ENCODE data around the gene MOB2.

MOB2 gene

GRCh38 chr11:1470681-1471611 lies 15.6 kb downstream of the MOB2 start:
- no peak for DNase-seq

- no peak for DNase-seq
These were observed 16.5 kb downstream of the MOB2 start for GRCh38 chr11:1469911-1470680.

- DNase-seq, result no peak
These were observed 17.2 kb downstream of the MOB2 start for GRCh38 chr11:1469287-1469910.

GRCh38 chr11:1468473-1469066 lies 18.0 kb downstream of the MOB2 start:
- DNase-seq, result no peak

DNA sequence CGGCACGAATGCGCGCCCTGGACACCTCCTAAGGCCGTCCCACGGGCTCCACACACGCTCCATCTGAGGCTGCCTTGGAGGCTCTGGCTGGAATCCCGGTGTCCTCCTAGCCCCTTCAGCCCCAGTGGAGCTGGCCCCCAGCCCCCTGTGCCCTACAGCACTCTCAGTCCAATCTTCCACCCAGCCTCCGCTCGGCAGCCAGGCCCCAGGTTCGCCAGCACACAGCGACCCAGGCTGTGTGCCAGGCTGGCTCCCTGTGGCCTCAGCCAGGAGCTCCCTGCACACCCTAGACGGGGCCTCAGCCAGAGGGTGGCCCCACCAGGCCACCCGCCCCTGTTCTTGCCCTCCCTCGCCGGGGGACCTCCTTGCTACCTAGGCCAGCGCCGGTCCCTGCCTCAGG lies 18.6 kb downstream of the MOB2 start:
- DNase-seq, result no peak

- no peak for DNase-seq
These were observed 19.3 kb downstream of the MOB2 start for GRCh38 chr11:1467270-1467669.

- DNase-seq, result no peak
These were observed 19.8 kb downstream of the MOB2 start for GRCh38 chr11:1466784-1467183.

DNA sequence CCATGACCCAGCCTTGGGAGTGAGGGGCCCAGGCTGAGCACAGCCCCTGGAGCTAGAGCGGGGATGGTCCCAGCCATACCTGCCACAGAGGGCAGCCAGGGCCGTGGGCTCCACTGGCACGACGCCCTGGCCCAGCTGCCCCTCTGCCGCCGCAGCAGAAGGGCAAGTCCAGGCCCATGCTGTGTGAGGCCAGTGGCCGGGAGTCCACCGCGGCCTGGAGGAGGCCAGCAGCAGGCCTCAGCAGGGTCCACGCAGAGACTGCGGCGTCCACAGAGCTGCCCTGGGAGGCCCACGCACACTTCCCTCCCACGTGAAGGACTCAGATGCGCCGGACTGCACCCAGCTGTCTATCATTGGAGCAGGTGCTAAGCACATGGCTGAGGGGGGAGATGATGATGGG lies 23.5 kb downstream of the MOB2 start:
- DNase-seq, result no peak

GRCh38 chr11:1462698-1462975 lies 23.9 kb downstream of the MOB2 start:
- DNase-seq, result no peak

GRCh38 chr11:1461826-1462697 lies 24.5 kb downstream of the MOB2 start:
- no peak for DNase-seq

GRCh38 chr11:1460986-1461825 lies 25.4 kb downstream of the MOB2 start:
- DNase-seq, result no peak

DNA sequence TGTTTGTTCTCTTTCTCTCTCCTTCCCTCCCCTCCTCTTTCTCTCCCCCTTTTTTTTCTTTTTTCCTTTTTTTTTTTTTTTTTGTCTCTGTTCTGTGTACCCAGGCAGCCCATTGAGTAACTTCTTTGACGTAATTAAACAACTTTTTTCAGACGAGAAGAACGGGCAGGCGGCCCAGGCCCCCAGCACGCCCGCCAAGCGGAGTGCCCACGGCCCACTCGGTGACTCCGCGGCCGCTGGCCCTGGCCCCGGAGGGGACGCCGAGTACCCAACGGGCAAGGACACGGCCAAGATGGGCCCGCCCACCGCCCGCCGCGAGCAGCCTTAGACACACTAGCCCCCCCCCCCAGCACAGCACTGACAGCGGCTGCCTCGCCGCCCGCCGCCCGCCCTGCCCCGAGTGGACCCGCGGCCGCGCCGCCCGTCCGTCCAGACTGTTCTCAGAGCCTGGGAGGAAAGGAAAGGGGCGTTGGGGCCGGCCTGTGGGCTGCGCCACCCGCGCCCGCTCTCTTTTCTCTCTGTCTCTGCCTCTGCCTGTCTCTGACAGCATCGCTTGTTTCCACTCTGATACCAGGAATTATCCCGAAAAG lies 26.1 kb downstream of the MOB2 start:
- no peak for DNase-seq

DNA sequence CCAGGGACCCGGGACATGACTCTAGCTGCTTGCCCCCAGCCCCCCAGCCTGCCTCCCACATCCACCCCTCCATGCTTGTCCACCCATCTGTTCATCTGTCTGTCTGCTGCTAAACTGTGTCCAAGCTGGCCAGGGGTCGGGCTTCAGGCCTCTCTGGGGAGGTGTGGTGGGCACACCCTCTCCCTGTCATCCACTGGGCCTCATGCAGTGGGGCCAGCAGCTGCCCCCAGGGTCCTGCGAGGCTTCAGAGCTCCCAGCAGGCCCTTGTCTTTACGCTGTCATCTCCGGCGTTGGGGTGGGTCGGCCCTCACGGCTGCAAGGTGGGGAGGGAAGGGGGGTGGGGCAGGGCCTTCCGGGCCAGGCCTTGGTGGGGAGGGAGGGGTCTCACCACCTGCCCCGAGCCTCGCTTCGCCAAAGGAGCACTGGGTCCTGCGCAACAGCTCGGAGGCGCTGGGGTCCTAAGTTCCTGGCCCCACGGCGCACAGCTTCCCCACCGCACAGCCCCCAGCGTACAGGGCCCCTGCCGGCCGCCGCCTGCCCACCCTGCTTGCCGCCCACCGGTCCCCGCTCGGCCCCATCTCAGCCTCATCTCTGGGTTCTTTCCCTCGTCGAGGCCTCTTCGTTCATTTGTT lies 26.7 kb downstream of the MOB2 start:
- no peak for DNase-seq

GRCh38 chr11:1459219-1459575 lies 27.4 kb downstream of the MOB2 start:
- no peak for DNase-seq

- no peak for DNase-seq
These were observed 28.0 kb downstream of the MOB2 start for GRCh38 chr11:1458340-1459218.

DNA sequence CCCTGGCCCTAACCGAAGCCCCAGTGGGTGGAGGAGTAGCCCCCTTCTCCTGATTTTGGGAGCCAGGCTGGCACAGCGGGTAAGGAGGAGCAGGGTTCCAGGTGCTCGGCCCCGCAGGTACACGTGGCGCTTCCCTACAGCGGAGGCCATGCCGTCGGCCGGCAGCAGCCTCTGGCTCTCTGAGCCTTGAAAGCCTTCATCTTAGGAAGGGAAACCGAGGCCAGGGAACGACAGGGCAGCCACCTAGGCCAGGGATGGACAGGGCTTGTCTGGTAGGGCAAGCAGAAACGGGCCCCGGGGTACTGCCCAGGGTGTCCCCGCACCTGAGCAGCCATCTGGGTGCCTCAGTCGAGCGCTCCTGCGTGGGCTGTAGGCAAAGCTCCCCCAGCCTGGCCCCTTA lies 28.7 kb downstream of the MOB2 start:
- DNase-seq, result no peak

DNA sequence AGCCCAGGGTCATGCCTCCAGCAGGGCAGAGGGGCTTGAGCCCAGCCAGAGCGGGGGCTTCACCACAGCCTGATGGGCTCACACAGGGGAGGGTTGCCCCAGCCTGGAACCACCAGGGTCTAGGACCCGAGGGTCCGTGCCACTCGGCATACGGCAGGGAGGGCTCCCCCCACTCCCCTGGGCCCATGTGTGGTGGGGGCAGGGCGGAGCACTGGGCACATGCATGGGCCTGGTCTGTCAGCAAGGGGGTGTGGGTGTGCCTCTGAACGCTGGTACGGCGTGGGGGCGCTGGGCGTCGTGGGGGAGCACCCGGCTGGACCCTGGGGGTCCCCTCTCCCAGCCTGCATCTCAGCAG lies 29.3 kb downstream of the MOB2 start:
- no peak for DNase-seq

- DNase-seq, result no peak
These were observed 29.8 kb downstream of the MOB2 start for GRCh38 chr11:1456596-1457325.

GRCh38 chr11:1456176-1456575 lies 30.4 kb downstream of the MOB2 start:
- no peak for DNase-seq
